Type B pancreatic cell (in vitro differentiated cells): ENCODE results near the gene AOC3. TPM values are rescaled to one million over a fixed set of nuclear protein-coding genes. Genes with fewer than 3 reads are reported as not detected.
"Not testable (repeated sequence)": the region's sequence is repeated elsewhere in the genome, so short reads cannot be mapped to it uniquely, and the experiment has no call there.

ENCODE experiments used
- DNase-seq: peaks from one replicate; pipeline ENCODE4 v3.0.0; 2021; ENCODE audit warnings: mixed read lengths; ENCODE audit not compliant: unreplicated experiment; ENCODE audit errors: extremely low spot score
- H3K27ac Mint-ChIP-seq: 2 replicates; pipeline ENCODE4 v1.8.0; 2021; ENCODE audit warnings: mild to moderate bottlenecking, mixed read lengths
- H3K27me3 Mint-ChIP-seq: 2 replicates; pipeline ENCODE4 v1.8.0; 2021; ENCODE audit warnings: mixed read lengths
- H3K36me3 Mint-ChIP-seq: 2 replicates; pipeline ENCODE4 v1.8.0; 2021; ENCODE audit warnings: mixed read lengths
- H3K4me1 Mint-ChIP-seq: one replicate; pipeline ENCODE4 v1.8.0; 2021; ENCODE audit warnings: mixed read lengths; ENCODE audit not compliant: unreplicated experiment
- H3K4me3 Mint-ChIP-seq: 2 replicates; pipeline ENCODE4 v1.8.0; 2021; ENCODE audit warnings: mild to moderate bottlenecking, mixed read lengths
- H3K9me3 Mint-ChIP-seq: 2 replicates; pipeline ENCODE4 v1.8.0; 2021; ENCODE audit warnings: mixed read lengths
- CTCF ChIP-seq: fragments of 200-600 bp; sonication (generic); conservative IDR thresholded peaks from 2 replicates; pipeline ENCODE4 v1.5.0; 2021; ENCODE audit warnings: antibody characterized with exemption, mild to moderate bottlenecking
- total RNA-seq: library from RNA; stranded (reverse); gene quantifications from 2 replicates; pipeline ENCODE4 v1.2.1, GENCODE V29; 2021; ENCODE audit warnings: low replicate concordance

The AOC3 gene
- total RNA-seq, 1 donor from 2014 or later, result 1.5 TPM

DNA sequence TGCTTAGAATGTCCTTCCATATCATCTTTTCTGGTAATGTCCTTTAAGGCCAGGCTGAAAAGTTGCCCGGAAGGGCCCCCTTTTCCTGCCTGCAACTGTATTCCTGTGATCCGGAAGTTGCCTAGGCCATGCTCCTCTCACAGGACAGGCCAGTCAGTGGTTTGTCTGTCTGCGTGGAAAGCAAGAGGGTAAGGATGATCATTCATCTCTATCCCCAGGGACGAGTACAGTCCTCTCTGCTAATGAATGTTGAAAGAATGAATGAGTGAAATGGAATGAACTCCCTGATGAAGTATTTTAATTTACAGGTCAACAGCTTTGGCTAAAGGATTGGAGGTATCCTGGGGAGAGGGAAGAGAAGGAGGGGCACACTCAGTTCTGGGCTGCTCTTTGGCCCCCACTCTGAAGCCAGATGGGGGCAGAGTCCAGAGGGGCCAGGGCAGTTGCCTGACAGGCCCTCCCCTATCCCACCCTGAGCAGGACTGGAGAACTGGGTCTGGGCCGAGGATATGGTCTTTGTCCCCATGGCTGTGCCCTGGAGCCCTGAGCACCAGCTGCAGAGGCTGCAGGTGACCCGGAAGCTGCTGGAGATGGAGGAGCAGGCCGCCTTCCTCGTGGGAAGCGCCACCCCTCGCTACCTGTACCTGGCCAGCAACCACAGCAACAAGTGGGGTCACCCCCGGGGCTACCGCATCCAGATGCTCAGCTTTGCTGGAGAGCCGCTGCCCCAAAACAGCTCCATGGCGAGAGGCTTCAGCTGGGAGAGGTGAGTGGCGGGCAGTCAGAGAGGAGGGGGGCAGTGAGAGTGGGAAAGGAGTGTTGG lies 3.2 kb downstream of the AOC3 start:
- no peaks in the 10 kb centered on the region for H3K4me1 Mint-ChIP-seq
- TF ChIP-seq CTCF, result no peak
- H3K36me3 Mint-ChIP-seq, result no peaks in the 10 kb centered on the region
- H3K4me3 Mint-ChIP-seq, result no peak overlapping the region
- H3K9me3 Mint-ChIP-seq, result no peaks in the 10 kb centered on the region
- no peak overlapping the region for H3K27ac Mint-ChIP-seq
- DNase-seq, result no peak
- no peaks in the 10 kb centered on the region for H3K27me3 Mint-ChIP-seq

DNA sequence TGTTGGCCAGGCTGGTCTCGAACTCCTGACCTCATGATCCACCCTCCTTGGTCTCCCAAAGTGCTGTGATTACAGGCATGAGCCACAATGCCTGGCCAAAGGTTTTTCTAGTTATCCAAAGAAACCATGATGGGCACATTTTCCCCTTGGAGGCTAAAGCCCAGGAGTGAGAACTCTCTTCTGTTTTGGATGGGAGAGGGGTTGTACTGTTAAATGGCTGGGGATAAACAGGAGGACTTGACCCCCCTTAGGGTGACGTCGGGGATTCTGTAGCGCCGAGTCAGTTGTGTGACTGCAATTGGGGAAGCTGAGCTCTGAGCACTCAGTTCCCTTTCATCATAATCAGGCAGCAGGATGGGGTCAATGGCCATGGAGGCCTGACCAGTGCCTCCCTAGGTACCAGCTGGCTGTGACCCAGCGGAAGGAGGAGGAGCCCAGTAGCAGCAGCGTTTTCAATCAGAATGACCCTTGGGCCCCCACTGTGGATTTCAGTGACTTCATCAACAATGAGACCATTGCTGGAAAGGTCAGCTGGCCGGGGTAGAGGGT lies 4.1 kb downstream of the AOC3 start:
- Mint-ChIP-seq H3K27ac (no peak overlapping the region), H3K4me1 (no peaks in the 10 kb centered on the region)

GRCh38 chr17:42856093-42856492 lies 5.1 kb downstream of the AOC3 start:
- not testable (repeated sequence) for H3K9me3 Mint-ChIP-seq, H3K4me1 Mint-ChIP-seq, H3K4me3 Mint-ChIP-seq, H3K27ac Mint-ChIP-seq, H3K36me3 Mint-ChIP-seq, H3K27me3 Mint-ChIP-seq, DNase-seq

More for the DNA sequence above, 4.1 kb downstream of the AOC3 start:
- no peak for DNase-seq
- H3K4me3 Mint-ChIP-seq, result no peak overlapping the region
- no peaks in the 10 kb centered on the region for H3K27me3 Mint-ChIP-seq
- H3K9me3 Mint-ChIP-seq, result no peaks in the 10 kb centered on the region
- no peak for TF ChIP-seq CTCF
- no peaks in the 10 kb centered on the region for H3K36me3 Mint-ChIP-seq

DNA sequence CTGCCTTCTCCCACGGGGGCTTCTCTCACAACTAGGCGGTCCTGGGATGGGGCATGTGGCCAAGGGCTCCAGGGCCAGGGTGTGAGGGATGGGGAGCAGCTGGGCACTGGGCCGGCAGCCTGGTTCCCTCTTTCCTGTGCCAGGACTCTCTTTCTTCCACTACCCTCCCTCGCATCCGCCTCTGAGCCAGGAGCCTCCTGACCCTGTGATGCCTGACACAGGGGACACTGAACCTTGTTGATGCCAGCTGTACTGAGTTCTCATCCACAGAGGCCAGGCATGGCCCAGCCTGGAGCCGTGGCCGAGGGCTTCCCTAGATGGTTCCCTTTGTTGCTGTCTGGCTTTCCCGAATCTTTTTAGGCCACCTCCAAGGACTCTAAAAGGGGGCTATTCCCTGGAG lies 5.5 kb downstream of the AOC3 start:
- not testable (repeated sequence) for H3K4me3 Mint-ChIP-seq, H3K9me3 Mint-ChIP-seq, DNase-seq, H3K27me3 Mint-ChIP-seq, H3K36me3 Mint-ChIP-seq, H3K27ac Mint-ChIP-seq, H3K4me1 Mint-ChIP-seq

- Mint-ChIP-seq H3K4me1 (no peaks in the 10 kb centered on the region), H3K4me3 (no peak overlapping the region), H3K9me3 (no peaks in the 10 kb centered on the region), H3K36me3 (no peaks in the 10 kb centered on the region), H3K27ac (no peak overlapping the region), H3K27me3 (no peaks in the 10 kb centered on the region)
- no peak for TF ChIP-seq CTCF
- DNase-seq, result no peak
Measured at GRCh38 chr17:42857389-42857788, 6.4 kb downstream of the AOC3 start.

DNA sequence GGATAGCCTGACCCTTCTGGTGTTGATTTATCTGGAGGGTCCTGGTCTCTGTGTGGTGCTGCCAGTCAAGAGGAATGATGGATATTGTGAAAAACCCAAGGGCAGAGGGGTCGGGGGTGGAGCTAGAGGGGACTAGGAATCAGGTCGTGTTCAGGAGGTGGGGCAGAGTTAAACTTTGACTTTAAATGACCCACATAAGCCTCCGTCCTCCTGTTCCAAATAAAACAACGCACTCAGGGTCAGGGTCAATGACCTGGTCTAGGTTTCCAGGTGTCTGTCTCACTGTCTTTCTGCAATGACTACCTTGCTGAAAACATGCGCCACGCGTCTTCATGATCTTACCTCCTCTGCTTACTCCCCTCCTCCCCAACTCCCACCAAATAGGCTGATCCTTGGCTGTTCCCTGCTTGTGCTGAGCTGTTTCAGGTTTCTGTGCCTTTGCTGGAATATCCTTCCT lies 14.7 kb downstream of the AOC3 start:
- no peak overlapping the region for H3K4me3 Mint-ChIP-seq
- H3K27ac Mint-ChIP-seq, result no peak overlapping the region
- no peaks in the 10 kb centered on the region for H3K9me3 Mint-ChIP-seq
- no peak for DNase-seq
- no peak for TF ChIP-seq CTCF
- H3K36me3 Mint-ChIP-seq, result no peaks in the 10 kb centered on the region
- peaks cover 10% of the 10 kb centered on the region for H3K4me1 Mint-ChIP-seq
- peaks cover 15% of the 10 kb centered on the region for H3K27me3 Mint-ChIP-seq
